B cell (primary cell): ENCODE data around the gene USH2A. TPM values are rescaled to one million over a fixed set of nuclear protein-coding genes. Genes with fewer than 3 reads are reported as not detected.

Experiments used
- ATAC-seq: fragments of 200-7000 bp; cut with Tn5 transposase; one replicate; pipeline ENCODE4 v1.10.0; 2021; ENCODE audit warnings: low read depth, mild to moderate bottlenecking, moderate number of reproducible peaks, moderate library complexity
- CTCF ChIA-PET: fragments of 350-600 bp; sonication (Branson Sonifier 250); formaldehyde crosslinking; loops from one replicate; lab custom pipeline; 2021; ENCODE audit warnings: antibody characterized with exemption, inconsistent platforms; lab: Charles Lee
- POLR2A ChIA-PET: fragments of 350-600 bp; sonication (Branson Sonifier 250); formaldehyde crosslinking; loops from one replicate; lab custom pipeline; 2021; ENCODE audit warnings: antibody characterized with exemption; lab: Charles Lee
- DNase-seq: peaks from one replicate; pipeline ENCODE4 v3.0.0; 2013
- H2AFZ ChIP-seq: 2 replicates; pipeline ENCODE4 v1.6.1; 2012; ENCODE audit warnings: mild to moderate bottlenecking, low read depth, low read length; ENCODE audit not compliant: insufficient read depth, poor library complexity, severe bottlenecking
- H3K27ac ChIP-seq, 2 donors: 1 replicate in 1 of 2; 2 replicates in 1 of 2; pipeline ENCODE4 v1.5.1; 2012 to 2013; ENCODE audit warnings: low read length in 2 of 2, mild to moderate bottlenecking in 2 of 2, moderate library complexity in 1 of 2
- H3K27me3 ChIP-seq, 4 experiments: fragments of 200-600 bp in 1 of 4; sonication (generic) in 1 of 4; replicated peaks in 1 of 4; 1 replicate in 2 of 4; 2 replicates in 2 of 4; pipeline versions ENCODE4 v1.6.1 to v1.7.0; 2013 to 2016; ENCODE audit warnings: low read length in 3 of 4, mild to moderate bottlenecking in 2 of 4, mixed read lengths in 1 of 4, moderate library complexity in 1 of 4; ENCODE audit not compliant: insufficient read depth in 4 of 4, control insufficient read depth in 3 of 4; ENCODE audit errors: control extremely low read depth in 1 of 4
- H3K36me3 ChIP-seq, 2 experiments: replicated peaks in 1 of 2; 1 replicate in 1 of 2; 2 replicates in 1 of 2; pipeline versions ENCODE4 v1.6.1 to v1.7.1; 2013; ENCODE audit warnings: low read length in 1 of 2; ENCODE audit not compliant: insufficient read depth in 2 of 2, control insufficient read depth in 1 of 2; ENCODE audit errors: control extremely low read depth in 1 of 2, extremely low read depth in 1 of 2
- H3K4me1 ChIP-seq, 2 donors: fragments of 200-600 bp in 1 of 2; sonication (generic) in 1 of 2; 1 replicate in 1 of 2; 2 replicates in 1 of 2; pipeline versions ENCODE4 v1.5.1 to v1.6.1; 2013 to 2017; ENCODE audit warnings: low read length in 2 of 2; ENCODE audit not compliant: control insufficient read depth in 2 of 2, insufficient read depth in 2 of 2
- H3K4me2 ChIP-seq: replicated peaks from 2 replicates; pipeline ENCODE3; 2012; ENCODE audit warnings: mild to moderate bottlenecking, low read depth, low read length; ENCODE audit not compliant: poor library complexity, severe bottlenecking
- H3K4me3 ChIP-seq, 5 experiments: fragments of 200-600 bp in 1 of 5; sonication (generic) in 1 of 5; 1 replicate in 3 of 5; 2 replicates in 2 of 5; pipeline versions ENCODE4 v1.5.1 to v1.7.0; 2011 to 2016; ENCODE audit warnings: low read length in 4 of 5, mild to moderate bottlenecking in 4 of 5, low read depth in 2 of 5, control low read depth in 1 of 5, moderate library complexity in 1 of 5; ENCODE audit not compliant: insufficient read depth in 1 of 5; ENCODE audit errors: control extremely low read depth in 1 of 5, extremely low read depth in 1 of 5
- H3K79me2 ChIP-seq: fragments of 200-600 bp; sonication (generic); one replicate; pipeline ENCODE4 v1.6.0; 2016; ENCODE audit warnings: low read length; ENCODE audit not compliant: control insufficient read depth, insufficient read depth
- H3K9ac ChIP-seq: fragments of 200-600 bp; sonication (generic); 2 replicates; pipeline ENCODE4 v1.6.1; 2017; ENCODE audit warnings: mild to moderate bottlenecking, low read length, moderate library complexity
- H3K9me3 ChIP-seq, 3 donors: one replicate each; pipeline versions ENCODE4 v1.6.1 to v1.7.1; 2013; ENCODE audit warnings: low read length in 2 of 3; ENCODE audit not compliant: control insufficient read depth in 2 of 3, insufficient read depth in 1 of 3; ENCODE audit errors: control extremely low read depth in 1 of 3
- H4K20me1 ChIP-seq: 2 replicates; pipeline ENCODE4 v1.6.0; 2012; ENCODE audit warnings: mild to moderate bottlenecking, low read length; ENCODE audit not compliant: insufficient read depth, control insufficient read depth, poor library complexity, severe bottlenecking
- H3K27ac Mint-ChIP-seq: one replicate; pipeline ENCODE4 v1.8.0; 2021; ENCODE audit warnings: mixed read lengths
- H3K27me3 Mint-ChIP-seq: one replicate; pipeline ENCODE4 v1.8.0; 2021; ENCODE audit warnings: mixed read lengths
- H3K4me1 Mint-ChIP-seq: one replicate; pipeline ENCODE4 v1.8.0; 2021; ENCODE audit warnings: mixed read lengths
- H3K4me3 Mint-ChIP-seq: one replicate; pipeline ENCODE4 v1.8.0; 2021; ENCODE audit warnings: mixed read lengths
- H3K9me3 Mint-ChIP-seq: one replicate; pipeline ENCODE4 v1.8.0; 2022; ENCODE audit warnings: mixed read lengths; ENCODE audit not compliant: insufficient read depth
- EZH2 ChIP-seq: IDR thresholded peaks from 2 replicates; pipeline ENCODE4 v1.6.1; 2012; ENCODE audit warnings: borderline replicate concordance, low read depth, mild to moderate bottlenecking, moderate library complexity, low read length; ENCODE audit not compliant: insufficient read depth, poor library complexity, severe bottlenecking
- intact Hi-C: fragments of 100-400 bp; cut with micrococcal nuclease; formaldehyde crosslinking; loops from one replicate; pipeline ENCODE4 v1.10.0; 2022
- polyA plus RNA-seq: library from polyadenylated mRNA; depleted of rRNA; stranded (reverse); fragments of >200 nt; gene quantifications from 2 replicates; pipeline ENCODE4 v1.2.3, GENCODE V29; 2012
- total RNA-seq, 2 donors: library from RNA; stranded (reverse); fragments of 120-200 nt in 1 of 2; gene quantifications; 1 replicate in 1 of 2; 2 replicates in 1 of 2; pipeline versions ENCODE4 v1.2.3 to v1.2.4, GENCODE V29; 2013 to 2022
- TF ChIP-seq, protein P1 (sequence below): fragments of 200-600 bp; IDR thresholded peaks from one replicate; pipeline ENCODE4 v1.8.0; 2022; ENCODE audit warnings: antibody characterized with exemption, mild to moderate bottlenecking

Gene USH2A
- total and polyA plus RNA-seq, 2 donors (not counting 1 experiment from before 2014, with no cell fraction given) = 0.01 TPM; not detected in 1

DNA sequence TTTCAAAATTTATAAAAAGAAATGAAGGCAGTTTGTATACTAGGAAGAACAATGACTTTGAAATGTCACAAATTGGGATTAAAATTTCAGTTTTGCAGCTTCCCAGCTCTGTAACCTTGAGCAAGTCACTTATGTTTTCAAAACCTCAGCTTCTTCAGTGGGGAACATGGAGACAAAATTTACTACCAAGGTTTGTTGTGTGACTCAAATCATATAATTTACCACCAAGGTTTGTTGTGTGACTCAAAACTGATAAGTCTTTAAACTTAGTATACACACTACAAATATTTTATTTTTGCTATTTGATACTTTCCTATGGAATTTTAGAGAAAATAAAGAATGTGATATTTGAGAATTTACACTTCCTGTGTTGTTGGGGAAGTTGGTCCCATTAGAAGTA lies 636.3 kb downstream of the USH2A start:
- Mint-ChIP-seq H3K4me3 (no peak overlapping the region), H3K4me1 (no peaks in the 10 kb centered on the region), H3K9me3 (no peaks in the 10 kb centered on the region), H3K27ac (no peak overlapping the region), H3K27me3 (no peaks in the 10 kb centered on the region)
- Histone ChIP-seq H3K4me3 (no peak overlapping the region), H3K9ac (no peak overlapping the region), H3K79me2 (no peaks in the 10 kb centered on the region), H4K20me1 (no peaks in the 10 kb centered on the region), H3K27me3 (no peaks in the 10 kb centered on the region), H2AFZ (no peak overlapping the region), H3K4me1 (no peaks in the 10 kb centered on the region), H3K36me3 (no peaks in the 10 kb centered on the region), H3K4me2 (no peak overlapping the region), H3K9me3 (no peaks in the 10 kb centered on the region), H3K27ac (no peak overlapping the region)
- no peak for TF ChIP-seq EZH2
- TF ChIP-seq, protein P1, sequence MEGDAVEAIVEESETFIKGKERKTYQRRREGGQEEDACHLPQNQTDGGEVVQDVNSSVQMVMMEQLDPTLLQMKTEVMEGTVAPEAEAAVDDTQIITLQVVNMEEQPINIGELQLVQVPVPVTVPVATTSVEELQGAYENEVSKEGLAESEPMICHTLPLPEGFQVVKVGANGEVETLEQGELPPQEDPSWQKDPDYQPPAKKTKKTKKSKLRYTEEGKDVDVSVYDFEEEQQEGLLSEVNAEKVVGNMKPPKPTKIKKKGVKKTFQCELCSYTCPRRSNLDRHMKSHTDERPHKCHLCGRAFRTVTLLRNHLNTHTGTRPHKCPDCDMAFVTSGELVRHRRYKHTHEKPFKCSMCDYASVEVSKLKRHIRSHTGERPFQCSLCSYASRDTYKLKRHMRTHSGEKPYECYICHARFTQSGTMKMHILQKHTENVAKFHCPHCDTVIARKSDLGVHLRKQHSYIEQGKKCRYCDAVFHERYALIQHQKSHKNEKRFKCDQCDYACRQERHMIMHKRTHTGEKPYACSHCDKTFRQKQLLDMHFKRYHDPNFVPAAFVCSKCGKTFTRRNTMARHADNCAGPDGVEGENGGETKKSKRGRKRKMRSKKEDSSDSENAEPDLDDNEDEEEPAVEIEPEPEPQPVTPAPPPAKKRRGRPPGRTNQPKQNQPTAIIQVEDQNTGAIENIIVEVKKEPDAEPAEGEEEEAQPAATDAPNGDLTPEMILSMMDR = no peak
- POLR2A ChIA-PET = no interaction called here
- ATAC-seq = no peak
- intact Hi-C loops = no loop called here
- DNase-seq = no peak
- CTCF ChIA-PET = interaction anchor here (0.6 kb wide), 1 partner anchor 1093 kb away, joined by 5 read pairs; no protein-coding TSS in a partner anchor

DNA sequence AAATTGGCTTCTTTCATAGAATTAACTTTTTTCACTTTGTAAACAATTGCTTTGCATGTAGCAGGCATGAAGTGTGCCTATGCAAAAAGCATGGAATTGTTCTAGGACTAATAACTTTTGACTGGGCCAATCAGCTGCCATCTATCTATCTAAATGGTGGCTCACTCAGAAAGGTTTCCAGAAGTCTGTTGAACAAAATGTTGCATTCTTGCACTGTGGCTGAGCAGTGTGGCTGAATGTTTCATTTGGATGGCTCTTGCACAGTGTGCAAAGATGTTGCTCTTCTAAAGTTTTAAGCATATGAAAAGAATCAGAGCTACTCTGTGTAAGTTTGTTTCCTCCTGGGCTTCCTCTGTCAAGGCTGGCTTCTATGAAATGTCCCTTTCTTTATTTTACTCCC lies 642.6 kb downstream of the USH2A start:
- H3K27ac ChIP-seq = no peak overlapping the region
- no peaks in the 10 kb centered on the region for H3K27me3 ChIP-seq
- H3K4me3 ChIP-seq = no peak overlapping the region
- no peaks in the 10 kb centered on the region for H3K4me1 ChIP-seq
- H4K20me1 ChIP-seq = no peaks in the 10 kb centered on the region
- H3K79me2 ChIP-seq = no peaks in the 10 kb centered on the region
- intact Hi-C loops = no loop called here
- POLR2A ChIA-PET = no interaction called here
- no peak overlapping the region for H3K27ac Mint-ChIP-seq
- no peak overlapping the region for H2AFZ ChIP-seq
- H3K9me3 Mint-ChIP-seq = no peaks in the 10 kb centered on the region
- H3K9me3 ChIP-seq = no peaks in the 10 kb centered on the region
- no peak overlapping the region for H3K9ac ChIP-seq
- H3K4me2 ChIP-seq = no peak overlapping the region
- DNase-seq = no peak
- TF ChIP-seq, protein P1 = no peak
- no peak for TF ChIP-seq EZH2
- CTCF ChIA-PET = no interaction called here
- no peak overlapping the region for H3K4me3 Mint-ChIP-seq
- no peaks in the 10 kb centered on the region for H3K4me1 Mint-ChIP-seq
- H3K27me3 Mint-ChIP-seq = no peaks in the 10 kb centered on the region
- H3K36me3 ChIP-seq = no peaks in the 10 kb centered on the region
- no peak for ATAC-seq
